H1 (cell line): ENCODE data around the gene TMCC1. TPM values are rescaled to one million over a fixed set of nuclear protein-coding genes. Genes with fewer than 3 reads are reported as not detected.

Experiments
- ASH2L ChIP-seq: fragments of 200-600, 300-600 bp; sonication (generic); IDR thresholded peaks from one replicate; pipeline ENCODE4 v1.7.1; 2017; ENCODE audit warnings: low read length
- KDM1A ChIP-seq: fragments of 200-600, 300-600 bp; sonication (generic); IDR thresholded peaks from 2 replicates; pipeline ENCODE4 v1.7.1; 2016; ENCODE audit warnings: mild to moderate bottlenecking, low read length, borderline replicate concordance
- RBBP5 ChIP-seq: IDR thresholded peaks from 2 replicates; pipeline ENCODE4 v1.7.1; 2012; ENCODE audit warnings: low read depth, mild to moderate bottlenecking, inconsistent platforms, low read length, moderate library complexity, borderline replicate concordance
- TBP ChIP-seq: IDR thresholded peaks from 2 replicates; pipeline ENCODE4 v1.6.1; 2011; ENCODE audit warnings: low read depth, low read length, improper control_type of control experiment
- polyA plus RNA-seq, 7 experiments: library from polyadenylated mRNA; depleted of rRNA in 3 of 7; stranded (reverse) in 5 of 7; unstranded in 2 of 7; fragments of >200 nt in 5 of 7; fragments of 200-250 nt in 2 of 7; gene quantifications; 1 replicate in 5 of 7; 2 replicates in 1 of 7; 4 replicates in 1 of 7; pipeline versions ENCODE4 v1.2.1 to v1.2.3, GENCODE V29; 2011 to 2013; ENCODE audit warnings: missing spikeins in 2 of 7, mixed read lengths in 2 of 7
- total RNA-seq: library from RNA; stranded (reverse); fragmentation: NEBNext Ultra II Directional; extraction: Animal tissue kit (Norgen Biotek cat#: 25700); gene quantifications from 2 replicates; pipeline ENCODE4 v1.2.1, GENCODE V29; 2021

Gene TMCC1
- total and polyA plus RNA-seq, 2 of the 8 experiments (the other 6 are each of a cell fraction or from before 2014, with no cell fraction given) = 10.4 to 27.1 TPM

GRCh38 chr3:129917423-129918007 is 24.0 kb upstream of the TMCC1 start (continued):
- TF ChIP-seq TBP (no peak), RBBP5 (no peak), KDM1A (no peak), ASH2L (no peak)
